ENCODE data around the gene SMPD2.

SMPD2 gene, protein sequence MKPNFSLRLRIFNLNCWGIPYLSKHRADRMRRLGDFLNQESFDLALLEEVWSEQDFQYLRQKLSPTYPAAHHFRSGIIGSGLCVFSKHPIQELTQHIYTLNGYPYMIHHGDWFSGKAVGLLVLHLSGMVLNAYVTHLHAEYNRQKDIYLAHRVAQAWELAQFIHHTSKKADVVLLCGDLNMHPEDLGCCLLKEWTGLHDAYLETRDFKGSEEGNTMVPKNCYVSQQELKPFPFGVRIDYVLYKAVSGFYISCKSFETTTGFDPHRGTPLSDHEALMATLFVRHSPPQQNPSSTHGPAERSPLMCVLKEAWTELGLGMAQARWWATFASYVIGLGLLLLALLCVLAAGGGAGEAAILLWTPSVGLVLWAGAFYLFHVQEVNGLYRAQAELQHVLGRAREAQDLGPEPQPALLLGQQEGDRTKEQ

DNA sequence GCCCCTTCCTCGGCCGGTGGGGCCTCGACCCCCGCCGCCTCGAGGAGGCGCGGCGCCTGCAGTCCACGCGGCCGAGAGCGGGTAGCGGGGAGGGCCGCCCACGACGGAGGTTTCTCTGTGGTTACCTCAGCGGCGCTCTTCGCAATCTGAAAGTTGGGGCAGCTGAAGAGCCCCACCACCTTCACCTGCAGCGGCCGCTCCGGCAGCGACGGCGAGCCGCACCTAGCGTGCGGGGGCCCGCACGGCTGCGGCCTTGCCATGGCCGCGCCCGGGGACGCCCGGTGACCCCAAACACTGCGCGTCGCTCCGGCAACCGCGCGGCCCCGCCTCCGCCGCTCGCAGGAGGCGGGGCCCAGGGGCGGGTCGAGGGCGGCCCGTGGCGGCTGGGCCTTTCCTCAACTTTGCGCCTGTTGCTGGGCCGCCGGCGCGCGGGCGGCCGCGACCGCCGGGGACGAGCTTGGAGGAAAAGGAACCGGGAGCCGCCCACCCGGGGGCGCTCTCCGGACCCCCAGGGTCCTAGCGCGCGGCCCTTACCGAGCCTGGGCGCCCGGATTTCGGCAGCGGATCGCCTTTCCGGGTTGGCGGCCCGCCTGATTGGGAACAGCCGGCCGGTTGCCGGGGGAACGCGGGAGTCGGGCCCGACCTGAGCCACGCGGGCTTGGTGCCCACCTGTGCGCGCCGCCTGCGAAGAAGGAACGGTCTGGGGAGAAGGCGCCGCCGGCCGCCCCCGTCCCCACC, at the start of gene SMPD2, which contains the start of gene PPIL6:
TSS of gene SMPD2 (plus strand) at position 394 of the 738 bp plus-strand sequence. CDS start 398 bp downstream, outside the sequence.
TSS of gene PPIL6 (minus strand) at position 298 of the 738 bp plus-strand sequence. CDS start at position 260, 38 bp downstream.
- peak; percentile 68 to 84 for DNase-seq (ENCODE audit: low read depth in 1 of 2, low spot score in 1 of 2)
- TF ChIP-seq JUND (IDR thresholded peaks at IDR 0.05; ENCODE audit: low read depth), result no peak
- in situ Hi-C loops (cut with HindIII; ENCODE audit: low pct_unique_long_range_greater_than_20kb, low sequenced_read_pairs), result no loop called here

DNA sequence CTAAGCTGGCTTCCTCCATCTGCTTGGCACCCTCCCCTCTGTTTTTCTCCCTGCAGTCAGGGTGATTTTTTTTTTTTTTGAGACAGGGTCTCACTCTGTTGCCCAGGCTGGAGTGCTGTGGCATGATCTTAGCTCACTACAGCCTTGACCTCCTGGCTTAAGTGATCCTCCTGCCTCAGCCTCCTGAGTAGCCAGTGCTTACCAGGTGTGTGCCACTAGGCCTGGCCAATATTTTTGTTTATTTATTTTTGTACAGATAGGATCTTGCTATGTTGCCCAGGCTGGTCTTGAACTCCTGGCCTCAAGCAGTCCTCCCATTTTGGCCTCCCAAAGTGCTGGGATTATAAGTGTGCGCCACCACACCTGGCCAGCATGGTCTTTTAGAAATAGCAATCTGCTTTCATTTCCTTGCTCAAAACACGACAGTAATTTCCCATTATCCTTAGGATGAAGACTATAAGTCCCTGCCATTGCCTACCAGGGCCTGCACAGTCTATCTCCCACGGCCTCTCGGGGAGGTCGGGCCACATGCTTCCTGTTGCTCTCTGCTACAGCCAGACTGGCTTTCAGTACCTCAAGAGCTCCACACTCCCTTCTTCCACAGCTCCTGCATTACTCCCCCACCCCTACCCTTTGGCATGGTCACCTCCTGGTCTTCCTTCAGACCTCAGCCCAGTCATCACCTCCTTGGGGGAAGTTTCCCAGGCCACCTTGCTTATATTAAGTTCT, 47.2 kb upstream of the SMPD2 start:
- no peak for DNase-seq (ENCODE audit: low read depth in 1 of 2, low spot score in 1 of 2)
- in situ Hi-C loops (cut with HindIII; ENCODE audit: low pct_unique_long_range_greater_than_20kb, low sequenced_read_pairs), result no loop called here
- no peak for TF ChIP-seq JUND (IDR thresholded peaks at IDR 0.05; ENCODE audit: low read depth)

DNA sequence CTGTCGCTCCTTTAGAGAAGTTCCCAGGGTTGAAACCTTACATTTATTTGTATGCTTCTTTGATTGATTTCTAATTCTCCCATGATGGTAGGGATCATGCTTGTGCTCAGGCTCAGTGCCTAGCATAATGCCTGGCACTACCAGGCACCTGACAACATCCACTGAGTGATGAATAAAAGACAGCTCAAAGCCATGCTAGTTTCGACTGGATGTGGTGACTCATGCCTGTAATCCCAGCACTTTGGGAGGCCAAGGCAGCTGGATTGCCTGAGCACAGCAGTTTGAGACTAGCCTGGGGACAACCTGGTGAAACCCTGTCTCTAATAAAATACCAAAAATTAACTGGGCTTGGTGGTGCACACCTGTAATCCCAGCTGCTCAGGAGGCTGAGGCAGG, 46.6 kb upstream of the SMPD2 start:
- in situ Hi-C loops (cut with HindIII; ENCODE audit: low pct_unique_long_range_greater_than_20kb, low sequenced_read_pairs), result no loop called here
- no peak for DNase-seq (ENCODE audit: low read depth in 1 of 2, low spot score in 1 of 2)
- TF ChIP-seq JUND (IDR thresholded peaks at IDR 0.05; ENCODE audit: low read depth), result no peak

DNA sequence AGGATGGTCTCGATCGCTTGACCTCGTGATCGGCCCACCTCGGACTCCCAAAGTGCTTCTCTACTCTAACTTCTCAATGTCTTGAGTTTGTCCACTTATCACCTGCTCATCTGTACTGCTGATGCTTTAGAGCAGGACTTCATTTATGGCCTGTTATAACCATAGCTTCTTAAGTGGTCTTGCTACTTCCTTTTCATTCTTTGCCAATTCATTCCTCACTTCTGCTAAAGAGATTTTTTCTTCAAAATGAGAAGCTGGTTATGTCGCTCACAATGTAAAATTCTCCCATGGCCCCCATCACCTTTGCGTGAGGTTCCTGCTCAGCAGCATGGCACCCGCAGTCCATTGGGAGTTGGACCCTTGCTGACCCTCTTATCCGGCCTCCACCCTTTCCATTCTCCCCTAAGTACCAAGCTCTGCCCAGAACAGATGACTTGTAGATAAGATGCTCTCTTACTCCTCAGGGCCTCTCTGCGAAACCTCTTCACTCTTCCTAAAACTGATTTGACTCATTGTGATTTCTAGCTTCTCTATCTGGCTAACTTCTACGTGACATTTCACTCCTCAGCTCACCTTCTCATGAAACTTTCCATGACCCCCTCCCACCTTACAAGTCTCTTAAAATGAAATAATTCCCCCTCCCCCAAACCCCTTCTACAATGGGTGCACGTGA, 44.3 kb upstream of the SMPD2 start:
- DNase-seq (ENCODE audit: low read depth in 1 of 2, low spot score in 1 of 2), result no peak
- TF ChIP-seq JUND (IDR thresholded peaks at IDR 0.05; ENCODE audit: low read depth), result no peak
- in situ Hi-C loops (cut with HindIII; ENCODE audit: low pct_unique_long_range_greater_than_20kb, low sequenced_read_pairs), result no loop called here

DNA sequence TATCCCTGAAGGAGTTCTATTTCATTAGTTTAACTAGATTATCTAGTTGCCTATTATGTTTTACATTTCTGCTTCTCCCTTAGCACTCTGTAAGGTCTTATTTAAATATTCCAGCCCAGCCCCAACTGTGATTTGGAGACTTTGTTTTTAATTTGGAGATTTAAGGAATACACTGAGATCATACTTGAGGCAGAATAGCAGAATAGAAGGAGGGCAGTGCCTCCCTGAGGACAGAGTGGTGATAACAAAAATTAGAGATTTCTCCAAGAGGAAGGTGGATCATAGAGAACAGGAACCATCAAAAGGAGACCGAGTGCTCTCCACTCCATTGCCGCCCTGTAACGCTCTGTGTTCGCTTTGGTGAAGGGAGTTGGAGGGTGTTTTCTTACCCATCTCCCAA, 43.5 kb upstream of the SMPD2 start:
- in situ Hi-C loops (cut with HindIII; ENCODE audit: low pct_unique_long_range_greater_than_20kb, low sequenced_read_pairs), result no loop called here
- peak in 1 of 2 experiments; percentile 41 for DNase-seq (ENCODE audit: low read depth in 1 of 2, low spot score in 1 of 2)
- TF ChIP-seq JUND (IDR thresholded peaks at IDR 0.05; ENCODE audit: low read depth), result no peak

DNA sequence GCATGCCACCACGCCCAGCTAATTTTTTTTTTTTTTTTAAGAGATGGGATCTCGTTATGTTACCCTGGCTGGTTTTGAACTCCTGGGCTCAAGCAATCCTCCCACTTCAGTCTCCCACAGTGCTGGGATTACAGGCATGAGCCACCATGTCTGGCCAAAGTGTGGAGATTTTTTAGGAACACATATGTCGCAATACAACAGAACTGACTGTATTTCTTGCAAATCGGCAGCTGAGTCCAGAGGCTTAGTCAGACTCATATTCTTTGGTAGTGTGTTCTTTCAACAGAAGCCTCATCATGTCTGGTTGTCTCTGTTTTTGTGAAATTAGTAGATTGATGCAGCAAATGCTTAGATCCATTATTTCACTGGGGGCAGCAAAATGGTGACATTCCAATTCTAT, 34.3 kb upstream of the SMPD2 start:
- in situ Hi-C loops (cut with HindIII; ENCODE audit: low pct_unique_long_range_greater_than_20kb, low sequenced_read_pairs), result no loop called here
- no peak for TF ChIP-seq JUND (IDR thresholded peaks at IDR 0.05; ENCODE audit: low read depth)
- DNase-seq (ENCODE audit: low read depth in 1 of 2, low spot score in 1 of 2), result no peak

DNA sequence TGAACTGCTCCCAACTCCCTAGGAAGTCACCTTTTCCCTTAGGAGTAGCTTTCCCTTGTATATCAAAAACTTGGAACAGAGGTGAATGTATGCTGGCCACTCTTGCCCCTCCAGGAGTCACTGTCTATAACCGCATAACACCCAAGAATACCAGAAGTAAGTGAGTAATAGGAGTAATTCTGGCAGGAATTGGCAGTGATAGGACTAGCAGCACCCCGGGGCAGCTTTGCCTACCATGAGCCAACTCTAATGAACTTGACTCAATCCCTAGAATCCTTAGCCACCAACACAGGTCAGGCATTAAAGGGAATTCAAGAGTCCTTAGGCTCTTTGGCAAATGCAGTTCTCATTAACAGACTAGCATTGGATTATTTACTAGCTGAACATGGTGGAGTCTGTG, 29.5 kb upstream of the SMPD2 start:
- TF ChIP-seq JUND (IDR thresholded peaks at IDR 0.05; ENCODE audit: low read depth), result no peak
- in situ Hi-C loops (cut with HindIII; ENCODE audit: low pct_unique_long_range_greater_than_20kb, low sequenced_read_pairs), result no loop called here

DNA sequence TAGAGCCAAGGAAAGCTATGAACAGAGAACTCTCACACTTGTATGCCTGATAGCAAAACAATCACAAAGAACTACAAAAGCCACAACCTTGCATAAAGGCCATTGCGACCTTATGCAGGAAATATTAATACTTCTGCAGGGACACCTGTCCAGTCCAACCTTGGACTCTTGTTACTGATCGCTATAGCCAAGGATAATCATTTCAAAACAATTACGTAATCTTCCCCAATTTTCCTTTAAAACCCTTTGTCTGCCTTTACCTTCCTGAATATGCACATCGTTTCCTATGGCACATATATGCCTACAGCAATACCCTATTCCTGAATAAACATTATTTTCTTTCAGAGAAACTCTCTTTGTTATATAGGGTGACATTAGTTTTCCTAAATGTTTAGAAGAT, 22.9 kb upstream of the SMPD2 start:
- in situ Hi-C loops (cut with HindIII; ENCODE audit: low pct_unique_long_range_greater_than_20kb, low sequenced_read_pairs), result no loop called here
- no peak for DNase-seq (ENCODE audit: low read depth in 1 of 2, low spot score in 1 of 2)
- no peak for TF ChIP-seq JUND (IDR thresholded peaks at IDR 0.05; ENCODE audit: low read depth)

More for the DNA sequence above, 29.5 kb upstream of the SMPD2 start:
- no peak for DNase-seq (ENCODE audit: low read depth in 1 of 2, low spot score in 1 of 2)

DNA sequence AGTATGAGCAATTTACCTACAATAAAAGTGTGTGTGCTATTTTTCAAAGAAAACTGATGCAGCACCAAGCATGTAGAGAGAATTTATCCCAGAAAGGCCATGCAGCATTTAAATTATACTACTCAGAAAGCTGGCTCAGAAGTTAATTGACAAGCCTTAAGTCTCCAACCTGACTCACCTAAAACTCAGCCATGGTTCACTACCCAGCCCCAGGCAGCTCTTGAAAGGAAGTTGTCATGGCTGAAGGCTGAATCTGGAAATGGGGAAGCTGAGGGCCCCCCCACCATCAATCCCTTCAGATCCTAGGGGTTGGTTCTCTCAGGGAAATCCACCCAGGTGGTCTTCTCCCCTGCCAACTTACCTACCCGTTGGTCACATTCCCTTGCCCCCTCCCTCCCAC, 19.8 kb upstream of the SMPD2 start:
- in situ Hi-C loops (cut with HindIII; ENCODE audit: low pct_unique_long_range_greater_than_20kb, low sequenced_read_pairs), result no loop called here
- no peak for TF ChIP-seq JUND (IDR thresholded peaks at IDR 0.05; ENCODE audit: low read depth)
- DNase-seq (ENCODE audit: low read depth in 1 of 2, low spot score in 1 of 2), result no peak

DNA sequence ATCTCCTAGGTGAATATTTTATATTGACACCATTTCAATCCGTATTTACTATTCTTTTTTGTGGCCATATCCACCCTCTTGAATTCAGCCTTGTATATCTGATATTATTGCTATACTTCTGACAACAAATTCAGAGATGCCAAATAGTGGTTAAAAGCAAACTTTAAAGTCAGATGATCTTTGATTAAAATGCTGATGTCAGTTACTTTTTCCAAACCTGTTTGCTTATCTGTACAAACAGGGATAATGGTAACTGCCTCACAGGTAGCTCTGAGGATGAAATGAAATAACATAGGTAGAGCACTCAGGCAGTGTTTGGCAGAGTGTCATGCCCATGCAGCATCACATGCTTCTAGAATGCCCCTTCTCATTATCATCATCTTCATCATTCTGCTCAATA, 19.3 kb upstream of the SMPD2 start:
- no peak for TF ChIP-seq JUND (IDR thresholded peaks at IDR 0.05; ENCODE audit: low read depth)
- no peak for DNase-seq (ENCODE audit: low read depth in 1 of 2, low spot score in 1 of 2)
- in situ Hi-C loops (cut with HindIII; ENCODE audit: low pct_unique_long_range_greater_than_20kb, low sequenced_read_pairs), result no loop called here

DNA sequence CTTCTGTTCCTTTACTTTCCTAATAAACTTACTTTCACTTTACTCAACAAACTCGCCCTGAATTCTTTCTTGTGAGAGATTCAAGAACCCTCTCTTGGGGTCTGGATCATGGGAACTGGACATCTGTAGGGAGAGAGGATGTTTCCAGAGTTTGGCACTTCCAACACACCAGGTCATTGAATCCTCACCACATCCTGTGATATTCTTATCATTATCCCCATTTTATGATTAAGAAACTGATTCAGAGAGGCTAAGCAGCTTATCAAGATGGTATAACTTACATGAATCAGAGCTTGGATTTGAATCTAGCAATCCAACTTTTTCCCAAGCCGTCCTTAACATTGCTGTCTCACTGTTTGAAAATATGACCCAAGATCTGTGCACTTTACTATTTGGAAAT, 15.6 kb upstream of the SMPD2 start:
- TF ChIP-seq JUND (IDR thresholded peaks at IDR 0.05; ENCODE audit: low read depth), result no peak
- in situ Hi-C loops (cut with HindIII; ENCODE audit: low pct_unique_long_range_greater_than_20kb, low sequenced_read_pairs), result no loop called here

DNA sequence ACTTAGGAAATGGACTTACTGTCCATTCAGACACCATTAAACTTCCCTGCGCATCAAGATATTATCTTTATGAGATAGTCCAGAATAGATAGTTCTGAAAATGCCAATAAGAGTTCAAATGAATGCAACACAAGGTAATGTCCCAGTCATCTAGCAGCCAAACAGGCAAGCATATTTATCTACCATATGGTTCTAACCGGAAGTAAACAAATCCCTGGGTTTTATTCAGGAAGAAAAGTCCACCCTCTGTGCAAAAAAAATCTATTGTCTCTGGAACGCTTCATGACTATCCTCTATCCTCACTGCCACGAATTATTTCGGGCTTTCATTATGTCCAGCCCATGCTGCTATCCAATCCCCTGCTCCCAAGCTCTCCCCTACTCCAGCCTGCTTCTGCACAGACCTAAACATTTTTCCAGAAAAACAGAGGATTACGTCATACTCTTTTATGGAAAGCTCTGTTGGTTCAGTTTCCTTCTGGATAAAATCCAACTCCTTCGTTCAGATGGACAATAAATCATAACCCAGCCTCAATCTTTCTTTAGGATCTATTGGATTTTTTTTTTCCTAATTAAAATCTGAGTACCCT, 11.5 kb upstream of the SMPD2 start:
- TF ChIP-seq JUND (IDR thresholded peaks at IDR 0.05; ENCODE audit: low read depth), result no peak
- in situ Hi-C loops (cut with HindIII; ENCODE audit: low pct_unique_long_range_greater_than_20kb, low sequenced_read_pairs), result no loop called here
- no peak for DNase-seq (ENCODE audit: low read depth in 1 of 2, low spot score in 1 of 2)

More for the DNA sequence above, 15.6 kb upstream of the SMPD2 start:
- no peak for DNase-seq (ENCODE audit: low read depth in 1 of 2, low spot score in 1 of 2)
